ENCODE results near the gene SZT2. TPM values are rescaled to one million over a fixed set of nuclear protein-coding genes. Genes with fewer than 3 reads are reported as not detected.
"Not testable (repeated sequence)": the region's sequence is repeated elsewhere in the genome, so short reads cannot be mapped to it uniquely, and the experiment has no call there.

The SZT2 gene
- total RNA-seq, 1 donor from 2014 or later = 86.6 TPM

GRCh38 chr1:43464681-43465504 is 75.2 kb downstream of the SZT2 start:
- intact Hi-C loops (cut with DNase I) = no loop called here
- no peak for ATAC-seq
- DNase-seq (ENCODE audit: low spot score) = no peak

GRCh38 chr1:43465505-43466067 is 75.9 kb downstream of the SZT2 start:
- ATAC-seq = no peak
- no peak for DNase-seq (ENCODE audit: low spot score)
- intact Hi-C loops (cut with DNase I) = no loop called here

GRCh38 chr1:43466403-43466802 is 76.7 kb downstream of the SZT2 start:
- DNase-seq (ENCODE audit: low spot score) (no peak), ATAC-seq (no peak)
- intact Hi-C loops (cut with DNase I) = no loop called here

- DNase-seq (ENCODE audit: low spot score) (no peak), ATAC-seq (no peak)
- intact Hi-C loops (cut with DNase I) = no loop called here
Measured at GRCh38 chr1:43468414-43468813, 78.7 kb downstream of the SZT2 start.

- no peak for ATAC-seq
- no peak for DNase-seq (ENCODE audit: low spot score)
- intact Hi-C loops (cut with DNase I) = no loop called here
Measured at GRCh38 chr1:43469932-43470331, 80.2 kb downstream of the SZT2 start.

GRCh38 chr1:43472087-43472462 is 82.4 kb downstream of the SZT2 start:
- ATAC-seq = no peak

GRCh38 chr1:43472463-43473151 is 82.9 kb downstream of the SZT2 start:
- ATAC-seq = peak; percentile 55
- DNase-seq (ENCODE audit: low spot score); intact Hi-C loops (cut with DNase I): not testable (repeated sequence)

More at GRCh38 chr1:43472087-43472462, 82.4 kb downstream of the SZT2 start:
- intact Hi-C loops (cut with DNase I) = no loop called here
- no peak for DNase-seq (ENCODE audit: low spot score)

- ATAC-seq (no peak), DNase-seq (ENCODE audit: low spot score) (no peak)
- intact Hi-C loops (cut with DNase I) = no loop called here
Measured at GRCh38 chr1:43473463-43473862, 83.8 kb downstream of the SZT2 start.

GRCh38 chr1:43475611-43476401 is 86.1 kb downstream of the SZT2 start:
- ATAC-seq; DNase-seq (ENCODE audit: low spot score); intact Hi-C loops (cut with DNase I): not testable (repeated sequence)

GRCh38 chr1:43477716-43478115 is 88.0 kb downstream of the SZT2 start:
- DNase-seq (ENCODE audit: low spot score) (no peak), ATAC-seq (no peak)
- intact Hi-C loops (cut with DNase I) = no loop called here

GRCh38 chr1:43479414-43479813 is 89.7 kb downstream of the SZT2 start:
- intact Hi-C loops (cut with DNase I) = no loop called here
- DNase-seq (ENCODE audit: low spot score) (no peak), ATAC-seq (no peak)

GRCh38 chr1:43481491-43481890 is 91.8 kb downstream of the SZT2 start:
- ATAC-seq = no peak
- no peak for DNase-seq (ENCODE audit: low spot score)
- intact Hi-C loops (cut with DNase I) = no loop called here

- ATAC-seq (no peak), DNase-seq (ENCODE audit: low spot score) (no peak)
- intact Hi-C loops (cut with DNase I) = no loop called here
Measured at GRCh38 chr1:43482215-43482614, 92.5 kb downstream of the SZT2 start.

- ATAC-seq (no peak), DNase-seq (ENCODE audit: low spot score) (no peak)
- intact Hi-C loops (cut with DNase I) = no loop called here
Measured at GRCh38 chr1:43484367-43484766, 94.7 kb downstream of the SZT2 start.

- intact Hi-C loops (cut with DNase I) = no loop called here
- ATAC-seq = no peak
- no peak for DNase-seq (ENCODE audit: low spot score)
Measured at GRCh38 chr1:43488165-43488564, 98.5 kb downstream of the SZT2 start.

- intact Hi-C loops (cut with DNase I) = no loop called here
- DNase-seq (ENCODE audit: low spot score) (no peak), ATAC-seq (no peak)
Measured at GRCh38 chr1:43491061-43491460, 101.4 kb downstream of the SZT2 start.

- ATAC-seq (no peak), DNase-seq (ENCODE audit: low spot score) (no peak)
- intact Hi-C loops (cut with DNase I) = no loop called here
Measured at GRCh38 chr1:43492826-43493225, 103.1 kb downstream of the SZT2 start.

GRCh38 chr1:43493661-43494450 is 104.2 kb downstream of the SZT2 start:
- ATAC-seq (peak; percentile 53), DNase-seq (ENCODE audit: low spot score) (no peak)
- intact Hi-C loops (cut with DNase I) = no loop called here

- DNase-seq (ENCODE audit: low spot score) = no peak
- ATAC-seq = no peak
- intact Hi-C loops (cut with DNase I) = no loop called here
Measured at GRCh38 chr1:43495204-43495603, 105.5 kb downstream of the SZT2 start.
